K562 (cell line): ENCODE data around the gene XPNPEP1.

Experiments used
- NR2C2 ChIP-seq, 2 experiments: fragments of 200-800 bp in 1 of 2; sonication (Bioruptor generic) in 1 of 2; sonication (generic) in 1 of 2; formaldehyde crosslinking in 1 of 2; IDR thresholded peaks; 2 replicates each; pipeline versions ENCODE4 v1.6.1 to v1.8.0; 2016 to 2022; ENCODE audit warnings: mild to moderate bottlenecking in 1 of 2, missing compliant biosample characterization in 1 of 2, missing genetic modification characterization in 1 of 2, missing genetic modification reagents in 1 of 2
- ZNF780A ChIP-seq: fragments of 250-450 bp; sonication (Bioruptor Pico); IDR thresholded peaks from 2 replicates; pipeline ENCODE4 v1.5.0; 2021; ENCODE audit warnings: mild to moderate bottlenecking

- TF ChIP-seq NR2C2 (CRISPR knock-in tag; IDR thresholded peaks at IDR 0.05) (no peak), NR2C2 (tag; IDR thresholded peaks at IDR 0.05) (no peak), ZNF780A (CRISPR knock-in tag) (no peak)
Observed at GRCh38 chr10:109945473-109946177, 22.3 kb upstream of the XPNPEP1 start.
